Neural progenitor cell (in vitro differentiated cells): ENCODE data around the gene KATNBL1.

Source experiments
- CTCF ChIP-seq: fragments of 200-600 bp; sonication (generic); IDR thresholded peaks from 2 replicates; pipeline ENCODE4 v1.5.1; 2017; ENCODE audit warnings: antibody characterized with exemption, mild to moderate bottlenecking
- EZH2 ChIP-seq: fragments of 200-600 bp; sonication (generic); IDR thresholded peaks from 2 replicates; pipeline ENCODE4 v1.6.1; 2017; ENCODE audit warnings: antibody characterized with exemption, mild to moderate bottlenecking, moderate library complexity
- EZH2phosphoT487 ChIP-seq: fragments of 200-600 bp; sonication (generic); IDR thresholded peaks from 2 replicates; pipeline ENCODE4 v1.6.1; 2017; ENCODE audit warnings: antibody characterized with exemption

GRCh38 chr15:34128898-34129297 lies 81.0 kb downstream of the KATNBL1 start:
- TF ChIP-seq CTCF (no peak), EZH2phosphoT487 (no peak), EZH2 (no peak)
